ENCODE results near the gene UTP20.

The UTP20 gene

GRCh38 chr12:101338087-101338486 is 58.2 kb downstream of the UTP20 start:
- no peak for TF ChIP-seq CTCF (conservative IDR thresholded peaks at IDR 0.05)
- no peak overlapping the region for H3K27ac ChIP-seq

- TF ChIP-seq CTCF (conservative IDR thresholded peaks at IDR 0.05) = no peak
- no peak overlapping the region for H3K27ac ChIP-seq
Observed at GRCh38 chr12:101343893-101344292, 64.0 kb downstream of the UTP20 start.

DNA sequence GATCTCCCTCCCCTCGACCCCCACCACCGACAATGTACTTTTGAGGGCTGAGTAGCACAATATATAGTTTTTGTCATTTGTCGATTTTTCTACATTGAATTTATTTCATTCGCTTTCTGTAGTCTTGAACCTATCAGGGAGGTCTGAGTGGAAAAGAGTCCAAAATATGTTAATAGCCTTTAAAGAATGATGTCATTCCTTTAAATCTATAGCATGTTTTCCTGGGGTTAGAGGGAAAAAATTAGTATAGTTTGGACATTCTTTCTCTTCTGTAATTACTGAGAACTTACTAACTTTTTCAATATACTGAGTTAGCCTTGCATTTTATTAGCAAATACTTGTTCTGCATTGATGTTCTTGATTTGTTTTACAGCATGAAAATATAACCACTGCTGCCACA is 71.8 kb downstream of the UTP20 start:
- no peak for TF ChIP-seq CTCF (conservative IDR thresholded peaks at IDR 0.05)

DNA sequence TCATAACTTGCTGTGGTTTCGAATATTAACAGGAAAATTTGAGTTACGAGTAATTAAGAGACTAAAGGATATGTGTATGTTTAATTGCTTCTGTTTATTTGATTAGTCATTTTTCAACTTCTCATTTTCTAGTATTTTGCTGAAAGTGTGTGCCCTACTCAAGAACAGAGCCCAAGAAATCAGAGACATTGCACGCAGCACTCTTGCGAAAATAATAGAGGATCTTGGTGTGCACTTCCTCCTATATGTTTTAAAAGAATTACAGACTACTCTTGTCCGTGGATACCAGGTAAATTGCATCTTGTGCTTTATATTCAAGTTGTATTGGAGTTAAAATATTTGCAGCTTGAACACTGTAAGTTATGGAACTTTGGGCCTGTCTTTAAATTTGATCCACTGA is 76.9 kb downstream of the UTP20 start:
- no peak for TF ChIP-seq CTCF (conservative IDR thresholded peaks at IDR 0.05)
- no peak overlapping the region for H3K27ac ChIP-seq

More for the DNA sequence above, 71.8 kb downstream of the UTP20 start:
- H3K27ac ChIP-seq = no peak overlapping the region

DNA sequence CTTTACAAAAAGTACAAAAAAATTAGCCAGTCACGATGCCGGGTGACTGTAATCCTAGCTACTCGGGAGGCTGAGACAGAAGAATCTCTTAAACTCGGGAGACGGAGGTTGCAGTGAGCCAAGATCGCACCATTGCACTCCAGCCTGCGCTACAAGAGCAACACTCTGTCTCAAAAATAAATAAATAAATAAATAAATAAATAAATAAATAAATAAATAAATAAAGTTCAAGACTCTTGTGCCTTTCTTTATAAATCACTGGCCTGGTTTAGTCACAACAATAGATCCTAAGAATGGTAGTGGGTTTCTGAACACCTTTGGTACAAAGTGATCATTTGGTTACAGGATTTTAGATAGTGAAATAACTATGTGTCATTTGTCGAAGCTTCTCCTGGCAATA is 81.5 kb downstream of the UTP20 start:
- no peak for TF ChIP-seq CTCF (conservative IDR thresholded peaks at IDR 0.05)

DNA sequence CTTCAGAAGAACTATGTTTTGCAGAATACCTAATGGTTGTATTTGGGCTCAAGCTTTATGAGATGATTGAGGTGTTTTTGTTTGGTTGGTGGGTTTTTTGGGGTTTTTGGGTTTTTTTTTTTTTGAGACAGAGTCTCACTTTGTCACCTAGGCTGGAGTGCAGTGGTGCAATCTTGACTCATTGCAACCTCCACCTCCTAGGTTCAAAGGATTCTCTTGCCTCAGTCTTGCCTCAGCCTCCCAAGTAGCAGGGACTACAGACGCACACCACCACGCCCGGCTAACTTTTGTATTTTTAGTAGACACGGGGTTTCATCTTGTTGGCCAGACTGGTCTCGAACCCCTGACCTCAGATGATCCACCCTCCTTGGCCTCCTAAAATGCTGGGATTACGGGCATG is 88.1 kb downstream of the UTP20 start:
- no peak for TF ChIP-seq CTCF (conservative IDR thresholded peaks at IDR 0.05)
- H3K27ac ChIP-seq = no peak overlapping the region

More for the DNA sequence above, 81.5 kb downstream of the UTP20 start:
- no peak overlapping the region for H3K27ac ChIP-seq

GRCh38 chr12:101372431-101372830 is 92.5 kb downstream of the UTP20 start:
- H3K27ac ChIP-seq = no peak overlapping the region
- no peak for TF ChIP-seq CTCF (conservative IDR thresholded peaks at IDR 0.05)

- H3K27ac ChIP-seq = no peak overlapping the region
- no peak for TF ChIP-seq CTCF (conservative IDR thresholded peaks at IDR 0.05)
Observed at GRCh38 chr12:101375573-101375972, 95.7 kb downstream of the UTP20 start.
